T-helper 1 cell treated with Interleukin-12 subunit alpha and Interleukin-12 subunit beta and Interleukin-4 antibody, amounts not matched to agents 30 ng/mL and 1 ng/mL, for 36 hours (primary cell): ENCODE results near the gene PHLPP1. TPM values are rescaled to one million over a fixed set of nuclear protein-coding genes. Genes with fewer than 3 reads are reported as not detected.
"Not testable (repeated sequence)": the region's sequence is repeated elsewhere in the genome, so short reads cannot be mapped to it uniquely, and the experiment has no call there.

Experiments
- intact Hi-C: fragments of 100-400 bp; cut with micrococcal nuclease; formaldehyde crosslinking; loops from one replicate; pipeline ENCODE4 v1.15.1; 2024
- total RNA-seq: library from RNA; stranded (reverse); gene quantifications from 2 replicates; pipeline ENCODE4 v1.2.3, GENCODE V29; 2022

Gene PHLPP1
- total RNA-seq = 7.5 and 8.1 TPM in 2 replicates

DNA sequence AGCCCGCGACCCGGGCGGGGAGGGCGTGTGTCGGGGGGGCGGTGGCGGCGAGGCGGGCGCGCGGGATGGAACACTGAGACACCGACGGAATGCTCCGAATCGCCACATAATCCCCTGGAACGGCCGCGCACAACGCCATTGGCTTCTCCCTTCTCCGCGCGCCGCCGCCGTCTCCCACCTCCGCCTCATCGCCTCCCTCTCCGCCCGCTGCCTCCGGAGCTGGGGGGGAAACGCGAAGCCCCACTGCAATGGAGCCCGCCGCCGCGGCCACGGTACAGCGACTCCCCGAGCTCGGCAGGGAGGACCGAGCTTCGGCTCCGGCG lies at the start of gene PHLPP1:
PHLPP1 (plus strand) TSS at position 106 of the 323 bp plus-strand sequence; CDS start at position 249, 143 bp downstream.
- intact Hi-C loops = loop anchor here (1.0 to 10.0 kb wide), 17 partner anchors 130 to 1259 kb away; partner anchors contain the start of genes HMSD, PIGN, RELCH and SERPINB8

DNA sequence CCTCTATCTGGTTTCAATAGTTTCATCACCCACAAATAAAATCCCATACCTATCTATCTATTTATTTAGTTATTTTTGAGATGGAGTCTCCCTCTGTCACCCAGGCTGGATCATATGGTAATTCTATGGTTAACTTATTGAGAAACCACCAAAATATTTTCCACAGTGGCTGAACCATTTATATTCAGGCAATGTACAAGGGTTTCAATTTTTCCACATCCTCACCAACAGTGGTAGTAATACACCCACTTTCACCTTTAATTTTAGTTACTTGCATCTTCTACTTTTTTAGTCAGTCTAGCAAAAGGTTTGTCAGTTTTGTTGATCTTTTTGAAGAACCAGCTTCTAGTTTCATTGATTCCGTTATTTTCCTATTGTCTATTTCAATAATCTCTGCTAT lies 46.1 kb upstream of the PHLPP1 start:
- intact Hi-C loops = no loop called here

DNA sequence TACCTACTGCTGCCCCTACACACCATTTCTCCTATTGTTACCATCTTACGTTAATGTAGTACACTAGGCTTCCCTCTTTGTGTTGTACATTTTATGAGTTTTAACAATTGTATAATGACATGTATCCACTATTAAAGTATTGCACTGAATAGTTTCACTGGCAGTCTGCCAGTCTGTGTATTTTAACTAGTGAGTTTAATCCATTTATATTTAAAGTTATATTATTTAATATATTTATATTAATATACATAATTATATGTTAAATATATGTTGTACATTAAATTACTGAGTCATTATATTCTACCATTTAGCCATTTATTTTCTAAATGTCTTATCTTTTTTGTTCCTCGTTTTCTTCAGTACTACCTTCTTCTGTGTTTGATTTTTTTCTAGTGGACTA lies 44.8 kb upstream of the PHLPP1 start:
- intact Hi-C loops = no loop called here

DNA sequence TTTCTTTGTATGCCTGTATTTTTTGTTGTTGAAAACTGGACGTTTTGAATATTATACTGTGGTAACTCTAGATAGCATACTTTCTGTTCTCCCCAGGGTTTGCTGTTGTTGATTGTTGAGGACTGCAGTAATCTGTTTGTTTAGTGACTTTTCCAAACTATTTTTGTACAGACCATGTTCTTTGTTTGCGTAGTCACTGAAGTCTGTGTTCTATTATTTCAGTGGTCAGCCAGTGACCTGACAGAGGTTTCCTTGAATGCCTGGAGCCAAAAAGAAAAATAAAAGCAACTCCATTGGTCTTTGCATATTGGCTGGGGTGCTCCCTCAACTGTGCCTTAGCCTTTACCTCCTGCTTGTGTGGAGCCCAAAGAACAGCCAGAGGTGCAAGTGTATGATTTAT lies 42.7 kb upstream of the PHLPP1 start:
- intact Hi-C loops = no loop called here

DNA sequence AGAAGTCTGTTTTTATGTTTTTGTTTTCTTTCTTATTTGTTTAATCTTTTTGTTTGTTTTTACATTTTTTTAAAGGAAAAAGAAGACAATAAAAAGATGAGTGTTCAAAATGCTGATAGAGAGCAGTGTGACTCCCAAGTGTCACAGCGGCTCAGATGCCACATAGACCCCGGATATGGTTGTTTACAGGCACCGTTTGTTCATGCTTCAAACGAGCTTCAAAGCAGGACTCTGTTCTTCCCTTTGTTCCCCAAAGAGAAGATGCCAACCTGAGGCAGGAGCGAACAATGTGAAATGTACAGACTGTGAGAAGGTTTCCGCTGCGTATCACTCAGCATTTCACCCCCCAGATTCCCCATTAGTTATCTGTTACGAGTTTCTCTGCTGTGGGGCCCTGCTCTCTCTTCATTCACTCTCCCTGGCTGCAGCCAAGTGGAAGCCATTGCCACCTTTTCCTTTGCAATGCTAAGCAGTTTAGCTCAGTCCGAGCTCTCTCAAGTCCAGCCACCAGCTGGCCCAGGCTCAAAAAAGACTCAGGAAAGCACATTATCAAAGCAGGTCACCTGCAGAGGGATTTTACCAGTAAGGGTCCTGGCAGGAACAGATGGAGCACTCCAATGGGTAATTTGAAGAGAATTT lies 36.4 kb upstream of the PHLPP1 start:
- intact Hi-C loops = no loop called here

DNA sequence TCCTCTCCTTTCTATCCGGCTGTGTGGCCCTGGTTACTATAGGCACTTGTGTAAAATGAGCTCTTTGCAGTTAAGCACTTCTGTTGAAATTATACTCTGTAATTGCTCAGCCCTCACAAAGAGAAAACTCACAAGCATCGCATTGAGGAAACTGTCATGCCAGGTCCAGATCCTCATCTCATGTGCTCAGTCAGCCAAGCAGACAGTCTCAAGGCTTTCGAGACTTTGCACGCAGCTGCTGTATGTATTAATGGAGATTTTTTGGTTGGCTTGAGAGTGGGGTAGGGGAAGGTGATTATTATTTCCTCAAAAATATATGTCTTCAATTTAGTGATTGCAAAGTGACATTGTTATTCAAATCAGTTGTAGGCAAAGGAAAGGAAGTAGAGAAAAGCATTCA lies 33.0 kb upstream of the PHLPP1 start:
- intact Hi-C loops = no loop called here

DNA sequence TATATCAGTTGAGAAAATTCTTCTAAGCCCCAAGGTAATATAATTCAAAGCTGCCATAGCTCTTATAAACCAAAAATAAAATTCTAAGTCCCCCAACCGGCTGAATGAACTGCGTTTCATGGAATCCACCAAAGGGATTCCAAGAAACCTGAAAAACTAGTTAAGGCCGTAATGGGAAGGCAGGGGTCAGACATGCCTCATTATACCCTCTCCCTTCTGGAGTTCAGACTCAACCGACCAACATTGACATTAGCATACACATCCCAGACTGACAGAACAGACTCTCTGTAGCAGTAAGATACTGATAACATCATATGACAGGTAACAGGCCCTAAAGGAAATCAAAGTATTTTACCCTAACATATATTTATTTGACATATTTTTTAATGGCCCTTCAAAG lies 31.4 kb upstream of the PHLPP1 start:
- intact Hi-C loops = no loop called here

DNA sequence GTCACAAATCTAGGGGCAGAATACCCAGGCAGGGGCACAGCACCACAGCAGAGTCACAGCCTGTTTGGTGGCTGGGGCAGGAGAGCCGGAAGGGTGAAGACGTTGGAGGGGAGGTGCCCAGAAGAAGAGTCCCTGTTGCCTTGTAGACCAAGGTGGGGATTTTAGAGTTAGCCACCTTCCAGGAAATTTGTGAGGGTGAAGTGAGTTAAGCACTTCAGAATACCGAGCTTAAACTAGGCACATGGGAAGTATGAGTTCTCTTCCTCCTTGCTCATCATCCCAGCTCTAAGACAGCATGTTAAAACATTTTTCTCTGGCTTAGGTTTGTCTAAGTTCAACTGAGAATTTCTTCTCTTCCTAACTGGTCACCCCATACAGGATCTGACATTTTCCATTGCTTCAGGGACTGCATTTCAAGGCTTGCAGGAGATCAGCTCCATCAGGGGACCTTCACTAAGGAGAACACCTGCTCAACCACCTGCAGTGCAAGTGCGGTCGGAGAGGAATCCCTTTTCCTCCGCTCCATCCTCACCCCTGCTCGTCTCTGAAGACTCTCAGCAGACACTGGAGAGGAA lies 26.5 kb upstream of the PHLPP1 start:
- intact Hi-C loops = no loop called here

DNA sequence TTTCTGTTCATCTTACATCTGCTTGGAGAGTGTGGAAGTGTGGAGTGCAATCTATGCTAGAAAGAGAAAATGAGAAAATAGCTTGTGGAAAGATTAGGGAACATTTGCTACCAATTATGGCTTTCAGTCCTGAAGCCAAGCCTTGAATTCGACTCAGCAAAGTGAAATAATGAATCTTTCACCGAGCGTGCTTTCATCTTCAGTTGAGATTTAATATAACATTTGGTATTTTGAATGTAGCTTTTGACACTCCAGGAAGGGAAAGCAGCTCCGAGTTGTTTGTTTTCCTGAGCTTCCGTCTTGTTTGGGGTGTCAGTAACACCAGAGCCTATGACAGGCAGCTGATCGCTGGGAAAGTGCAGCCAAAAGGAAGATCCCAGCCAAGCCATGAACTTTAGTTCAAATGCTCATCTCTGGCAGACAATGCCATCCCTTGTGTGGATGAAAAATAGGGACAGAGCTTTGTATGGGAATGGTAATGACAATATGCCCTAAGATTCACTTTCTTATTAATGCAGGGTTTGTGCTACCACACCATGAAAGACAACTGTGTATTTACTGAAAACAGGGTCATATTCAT lies 25.0 kb upstream of the PHLPP1 start:
- intact Hi-C loops = no loop called here

DNA sequence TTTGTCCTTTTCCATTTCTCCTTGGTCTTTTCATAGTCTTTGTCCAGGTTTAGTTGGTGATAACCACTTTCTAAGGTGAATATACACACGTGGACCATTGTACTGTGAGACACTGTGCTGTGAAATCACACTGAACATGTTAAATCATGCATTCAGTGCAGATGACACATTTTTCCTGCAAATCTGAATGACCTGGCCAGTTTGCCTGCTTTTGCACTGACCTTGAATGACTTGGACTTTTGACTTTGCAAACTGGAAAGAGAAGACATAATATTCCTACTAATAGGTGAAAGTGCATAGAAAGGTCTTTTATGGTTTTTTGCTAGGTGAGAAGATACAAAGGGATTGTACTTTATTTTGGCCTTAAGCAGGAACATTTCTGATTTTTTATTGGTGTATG lies 21.7 kb upstream of the PHLPP1 start:
- intact Hi-C loops = no loop called here

DNA sequence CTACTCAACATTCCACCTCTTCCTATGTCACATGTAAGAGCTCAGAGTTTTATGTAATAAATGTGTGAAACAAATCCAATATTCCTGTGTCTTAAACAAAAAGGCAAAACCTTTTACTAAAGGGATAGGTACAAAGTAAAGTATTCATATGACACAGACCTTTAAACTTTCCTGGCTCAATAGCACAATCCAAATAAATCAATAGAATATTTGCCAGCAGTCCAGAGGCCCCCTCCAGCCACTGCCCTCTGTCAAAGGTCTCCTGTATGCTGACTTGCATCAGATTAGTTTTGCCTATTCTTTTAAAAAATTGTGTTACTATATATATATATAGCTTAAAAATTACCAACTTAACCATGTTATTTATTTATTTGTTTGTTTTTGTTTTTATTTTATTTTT lies 17.7 kb upstream of the PHLPP1 start:
- intact Hi-C loops = no loop called here

DNA sequence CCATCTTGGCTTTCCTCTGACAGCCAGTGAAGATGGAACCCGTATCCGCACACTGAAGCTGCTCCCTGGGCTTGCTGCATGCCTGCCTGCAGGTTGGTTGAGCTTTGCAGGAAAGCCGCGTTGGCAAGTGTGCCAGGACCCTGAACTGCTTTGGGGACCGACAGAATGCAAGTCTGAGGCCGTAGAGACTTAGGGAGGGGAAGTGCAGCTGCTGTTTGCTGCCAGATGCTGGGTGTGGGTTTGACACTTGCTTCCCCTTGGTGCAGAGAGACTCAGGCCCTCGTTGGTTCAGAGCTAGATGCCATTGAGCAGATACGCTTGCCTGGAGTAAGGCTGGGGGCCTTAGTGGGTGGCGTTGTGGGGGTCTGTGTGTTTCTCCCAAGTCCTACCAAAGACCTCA lies 13.1 kb upstream of the PHLPP1 start:
- intact Hi-C loops = no loop called here

DNA sequence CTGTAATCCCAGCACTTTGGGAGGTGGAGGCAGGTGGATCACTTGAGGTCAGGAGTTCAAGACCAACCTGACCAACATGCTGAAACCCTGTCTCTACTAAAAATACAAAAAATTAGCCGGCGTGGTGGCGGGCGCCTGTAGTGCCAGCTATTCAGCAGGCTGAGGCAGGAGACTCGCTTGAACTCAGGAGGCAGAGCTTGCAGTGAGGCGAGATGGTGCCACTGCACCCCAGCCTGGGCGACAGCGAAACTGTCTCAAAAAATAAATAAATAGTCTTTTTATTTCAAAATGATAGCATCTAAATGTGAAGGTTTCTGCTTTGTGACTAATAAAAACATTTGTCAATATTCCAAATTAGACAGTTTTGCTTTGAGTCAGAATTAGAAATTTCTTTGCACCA lies 8.5 kb upstream of the PHLPP1 start:
- intact Hi-C loops = not testable (repeated sequence)

DNA sequence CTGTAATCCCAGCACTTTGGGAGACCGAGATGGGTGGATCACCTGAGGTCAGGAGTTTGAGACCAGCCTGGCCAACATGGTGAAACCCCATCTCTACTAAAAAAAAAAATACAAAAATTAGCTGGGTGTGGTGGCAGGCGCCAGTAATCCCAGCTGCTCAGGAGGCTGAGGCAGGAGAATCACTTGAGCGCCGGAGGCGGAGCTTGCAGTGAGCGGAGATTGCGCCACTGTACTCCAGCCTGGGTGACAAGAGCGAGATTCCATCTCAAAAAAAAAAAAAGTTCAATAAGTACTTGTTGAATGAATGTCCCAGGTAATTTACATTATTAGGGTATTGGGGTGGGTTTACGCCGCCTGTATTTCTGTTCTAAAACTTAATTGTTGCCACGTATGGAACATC lies 5.4 kb upstream of the PHLPP1 start:
- intact Hi-C loops = loop anchor here (10.0 kb wide), 4 partner anchors 365 to 1265 kb away; partner anchors contain the start of genes HMSD and SERPINB8

DNA sequence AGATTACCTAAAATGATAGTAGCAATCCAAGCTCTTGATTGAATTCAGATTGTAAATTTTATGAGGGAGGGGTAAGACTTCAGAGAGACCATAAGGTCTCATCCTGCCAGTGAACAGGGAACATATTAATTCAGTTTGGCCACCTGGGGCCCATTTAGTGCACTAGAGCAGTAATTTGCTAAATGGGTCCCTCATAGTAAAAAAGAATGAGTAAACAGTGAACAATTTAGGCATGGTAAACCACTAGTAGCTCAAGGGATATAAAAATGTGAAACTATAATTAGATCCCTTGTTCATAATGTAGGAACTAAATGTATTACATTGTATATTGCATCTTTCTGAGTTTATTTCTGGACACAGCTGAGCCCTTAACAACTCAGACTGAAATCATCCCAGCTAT lies 4.9 kb upstream of the PHLPP1 start:
- intact Hi-C loops = loop anchor here (10.0 kb wide), 4 partner anchors 364 to 1264 kb away; partner anchors contain the start of genes HMSD and SERPINB8

DNA sequence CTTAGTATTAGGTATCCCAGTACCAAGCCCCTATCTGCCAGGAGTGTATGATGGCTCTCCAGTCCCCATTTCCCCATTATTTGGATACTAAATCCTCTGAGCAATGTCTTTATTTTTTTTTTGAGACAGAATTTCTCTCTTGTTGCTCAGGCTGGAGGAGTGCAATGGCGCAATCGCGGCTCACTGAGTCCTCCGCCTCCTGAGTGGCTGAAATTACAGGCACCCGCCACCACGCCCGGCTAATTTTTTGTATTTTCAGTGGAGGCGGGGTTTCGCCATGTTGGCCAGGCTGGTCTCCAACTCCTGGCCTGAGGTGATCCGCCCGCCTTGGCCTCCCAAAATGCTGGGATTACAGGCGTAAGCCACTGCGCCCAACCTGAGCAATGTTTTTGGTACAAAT lies 3.6 kb upstream of the PHLPP1 start:
- intact Hi-C loops = loop anchor here (10.0 kb wide), 4 partner anchors 363 to 1263 kb away; partner anchors contain the start of genes HMSD and SERPINB8

DNA sequence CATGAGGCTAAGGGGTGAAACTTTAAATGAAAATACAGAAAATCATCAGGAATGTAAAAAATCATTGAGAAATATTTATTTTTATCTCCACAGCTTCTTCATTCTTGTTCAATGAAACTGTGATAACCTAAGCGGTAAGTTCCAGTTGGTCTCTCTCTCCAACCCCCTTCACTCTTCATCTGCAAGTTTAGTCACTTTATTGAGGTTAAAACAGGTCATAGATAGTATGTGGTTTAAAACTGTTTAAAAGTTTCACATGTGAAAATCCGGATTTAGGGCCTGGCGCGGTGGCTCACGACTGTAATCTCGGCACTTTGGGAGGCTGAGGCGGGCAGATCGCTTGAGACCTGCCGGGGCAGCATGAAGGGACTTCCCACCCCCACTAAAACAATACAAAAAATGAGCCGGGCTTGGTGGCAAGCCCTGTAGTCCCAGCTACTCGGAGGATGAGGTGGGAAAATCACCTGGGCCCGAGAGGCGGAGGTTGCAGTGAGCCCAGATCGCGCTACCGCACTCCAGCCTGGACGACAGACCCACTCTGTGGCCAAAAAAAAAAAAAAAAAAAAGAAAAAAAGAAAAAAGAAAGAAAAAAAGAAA lies 1.6 kb upstream of the PHLPP1 start:
- intact Hi-C loops = loop anchor here (1.0 to 10.0 kb wide), 10 partner anchors 75 to 1261 kb away; partner anchors contain the start of genes HMSD, SERPINB8 and TNFRSF11A

DNA sequence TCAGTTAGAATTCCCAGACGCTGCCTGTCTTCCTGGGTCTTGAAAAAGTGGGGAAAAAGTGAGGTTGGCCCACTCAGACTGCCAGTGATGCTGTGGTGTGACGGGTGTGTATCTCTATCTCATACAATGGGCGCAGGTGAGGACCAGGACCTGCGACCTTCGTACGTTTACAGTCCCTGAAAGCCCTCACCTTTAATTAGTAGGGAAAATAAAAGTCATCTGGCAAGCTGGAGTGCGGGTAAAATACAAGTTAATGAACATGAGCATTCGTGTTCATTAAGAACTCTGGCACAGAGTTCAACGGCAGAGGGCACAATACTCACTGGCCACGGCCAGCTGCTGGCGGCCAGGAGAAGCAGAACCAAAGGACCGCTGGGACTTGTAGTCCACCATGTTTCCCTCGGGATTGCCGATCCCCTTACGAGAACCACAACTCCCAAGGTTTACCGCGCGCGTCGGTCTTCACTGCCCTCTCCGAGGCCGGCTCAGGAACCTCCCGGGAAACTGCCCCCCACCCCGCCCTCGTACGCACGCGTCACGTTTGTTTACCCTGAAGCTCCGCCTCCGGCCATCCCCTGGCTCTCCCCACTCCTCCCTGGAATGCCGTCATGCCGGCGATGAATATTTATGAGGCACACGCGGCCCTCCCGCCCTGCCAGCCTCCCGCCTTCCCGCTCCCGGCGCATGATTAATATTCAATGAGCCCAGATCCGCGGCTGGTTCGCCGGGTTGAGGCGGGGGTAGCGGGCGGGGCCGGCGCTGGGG lies 488 bp upstream of the PHLPP1 start:
- intact Hi-C loops = loop anchor here (1.0 to 10.0 kb wide), 22 partner anchors 77 to 1260 kb away; partner anchors contain the start of genes HMSD, PIGN, RELCH and SERPINB8

DNA sequence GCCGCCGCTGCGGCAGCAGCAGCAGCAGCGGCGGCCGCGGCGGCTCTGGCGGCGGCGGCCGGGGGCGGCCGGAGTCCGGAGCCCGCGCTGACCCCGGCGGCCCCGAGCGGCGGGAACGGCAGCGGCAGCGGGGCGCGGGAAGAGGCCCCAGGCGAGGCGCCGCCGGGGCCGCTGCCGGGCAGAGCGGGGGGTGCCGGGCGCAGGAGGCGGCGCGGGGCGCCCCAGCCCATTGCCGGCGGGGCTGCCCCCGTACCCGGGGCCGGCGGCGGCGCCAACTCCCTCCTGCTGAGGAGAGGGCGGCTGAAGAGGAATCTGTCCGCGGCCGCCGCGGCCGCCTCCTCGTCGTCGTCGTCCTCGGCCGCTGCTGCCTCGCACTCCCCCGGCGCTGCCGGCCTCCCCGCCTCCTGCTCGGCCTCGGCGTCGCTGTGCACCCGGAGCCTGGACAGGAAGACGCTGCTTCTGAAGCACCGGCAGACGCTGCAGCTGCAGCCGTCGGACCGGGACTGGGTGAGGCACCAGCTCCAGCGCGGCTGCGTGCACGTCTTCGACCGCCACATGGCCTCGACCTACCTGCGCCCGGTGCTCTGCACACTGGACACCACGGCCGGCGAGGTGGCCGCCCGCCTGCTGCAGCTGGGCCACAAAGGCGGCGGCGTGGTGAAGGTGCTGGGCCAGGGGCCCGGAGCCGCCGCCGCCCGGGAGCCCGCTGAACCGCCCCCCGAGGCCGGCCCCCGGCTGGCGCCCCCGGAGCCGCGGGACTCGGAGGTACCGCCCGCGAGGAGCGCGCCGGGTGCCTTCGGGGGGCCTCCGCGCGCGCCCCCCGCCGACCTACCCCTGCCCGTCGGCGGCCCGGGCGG lies 646 bp downstream of the PHLPP1 start:
- intact Hi-C loops = loop anchor here (1.0 to 10.0 kb wide), 18 partner anchors 69 to 1259 kb away; partner anchors contain the start of genes HMSD, PIGN, RELCH and SERPINB8

DNA sequence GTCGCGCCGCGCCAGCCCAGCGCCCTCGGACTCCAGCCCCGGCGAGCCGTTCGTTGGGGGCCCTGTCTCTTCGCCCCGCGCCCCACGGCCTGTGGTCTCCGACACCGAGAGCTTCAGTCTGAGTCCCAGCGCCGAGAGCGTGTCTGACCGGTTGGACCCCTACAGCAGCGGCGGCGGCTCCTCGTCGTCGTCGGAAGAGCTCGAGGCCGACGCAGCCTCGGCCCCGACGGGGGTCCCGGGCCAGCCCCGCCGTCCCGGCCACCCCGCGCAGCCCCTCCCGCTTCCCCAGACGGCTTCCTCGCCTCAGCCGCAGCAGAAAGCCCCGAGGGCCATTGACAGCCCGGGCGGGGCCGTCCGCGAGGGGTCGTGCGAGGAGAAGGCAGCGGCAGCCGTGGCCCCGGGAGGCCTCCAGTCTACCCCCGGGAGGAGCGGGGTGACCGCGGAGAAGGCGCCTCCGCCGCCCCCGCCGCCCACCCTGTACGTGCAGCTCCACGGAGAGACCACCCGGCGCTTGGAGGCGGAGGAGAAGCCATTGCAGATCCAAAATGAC lies 1.4 kb downstream of the PHLPP1 start:
- intact Hi-C loops = loop anchor here (2.0 to 10.0 kb wide), 8 partner anchors 68 to 1258 kb away; partner anchors contain the start of genes HMSD and SERPINB8
